MM.1S (cell line): ENCODE measurements around the gene SRRM4.

Experiments
- DNase-seq: peaks from one replicate; pipeline ENCODE4 v3.0.0-alpha.2; 2015
- H2AFZ ChIP-seq: fragments of 300-600 bp; sonication (generic); 2 replicates; pipeline ENCODE4 v1.6.0; 2016; ENCODE audit warnings: antibody characterized with exemption, low read length
- H3F3A ChIP-seq: fragments of 300-600 bp; sonication (generic); 2 replicates; pipeline ENCODE4 v1.6.1; 2016; ENCODE audit warnings: mild to moderate bottlenecking, antibody characterized with exemption, low read length, moderate library complexity, mixed read lengths; ENCODE audit not compliant: insufficient read depth
- H3K27ac ChIP-seq: fragments of 300-600 bp; sonication (generic); 2 replicates; pipeline ENCODE4 v1.5.1; 2016; ENCODE audit warnings: mild to moderate bottlenecking, low read length
- H3K27me3 ChIP-seq: fragments of 300-600 bp; sonication (generic); replicated peaks from 2 replicates; pipeline ENCODE4 v1.6.0; 2016; ENCODE audit warnings: low read length; ENCODE audit not compliant: insufficient read depth
- H3K36me3 ChIP-seq: fragments of 300-600 bp; sonication (generic); replicated peaks from 2 replicates; pipeline ENCODE4 v1.6.1; 2016; ENCODE audit warnings: mild to moderate bottlenecking, low read length, mixed read lengths; ENCODE audit not compliant: insufficient read depth
- H3K4me1 ChIP-seq: fragments of 300-600 bp; sonication (generic); 2 replicates; pipeline ENCODE4 v1.6.1; 2016; ENCODE audit warnings: low read length, mixed read lengths
- H3K4me2 ChIP-seq: fragments of 300-600 bp; sonication (generic); 2 replicates; pipeline ENCODE4 v1.6.0; 2016; ENCODE audit warnings: low read depth, low read length
- H3K4me3 ChIP-seq: fragments of 300-600 bp; sonication (generic); 2 replicates; pipeline ENCODE4 v1.5.1; 2016; ENCODE audit warnings: low read length, mixed read lengths
- H3K79me2 ChIP-seq: fragments of 300-600 bp; sonication (generic); 2 replicates; pipeline ENCODE4 v1.6.1; 2016; ENCODE audit warnings: mixed run types, low read length, mixed read lengths
- H3K9ac ChIP-seq: fragments of 300-600 bp; sonication (generic); 2 replicates; pipeline ENCODE4 v1.6.1; 2016; ENCODE audit warnings: low read length, mixed read lengths
- H3K9me2 ChIP-seq: fragments of 300-600 bp; sonication (generic); replicated peaks from 2 replicates; pipeline ENCODE4 v1.6.1; 2016; ENCODE audit warnings: mild to moderate bottlenecking, low read length, mixed read lengths; ENCODE audit not compliant: insufficient read depth
- H3K9me3 ChIP-seq: fragments of 300-600 bp; sonication (generic); replicated peaks from 2 replicates; pipeline ENCODE4 v1.6.1; 2016; ENCODE audit warnings: mild to moderate bottlenecking, low read length, mixed read lengths; ENCODE audit not compliant: insufficient read depth
- H4K20me1 ChIP-seq: fragments of 300-600 bp; sonication (generic); 2 replicates; pipeline ENCODE4 v1.6.1; 2016; ENCODE audit warnings: mild to moderate bottlenecking, low read length, moderate library complexity, mixed read lengths; ENCODE audit not compliant: insufficient read depth
- CTCF ChIP-seq: fragments of 300-600 bp; sonication (generic); IDR thresholded peaks from 2 replicates; pipeline ENCODE4 v1.5.1; 2016; ENCODE audit warnings: antibody characterized with exemption, low read length, mixed read lengths
- EZH2 ChIP-seq: fragments of 300-600 bp; sonication (generic); optimal IDR thresholded peaks from 2 replicates; pipeline ENCODE3; 2017; ENCODE audit warnings: low read depth, mild to moderate bottlenecking, antibody characterized with exemption, low read length, mixed read lengths
- EZH2phosphoT487 ChIP-seq: fragments of 300-600 bp; sonication (generic); IDR thresholded peaks from 2 replicates; pipeline ENCODE4 v1.6.1; 2018; ENCODE audit warnings: antibody characterized with exemption, low read length

Gene SRRM4

GRCh38 chr12:119060847-119061796 lies 79.8 kb downstream of the SRRM4 start:
- Histone ChIP-seq H3K9me3 (no peaks in the 10 kb centered on the region), H3K27ac (no peak overlapping the region), H3K4me1 (no peaks in the 10 kb centered on the region), H2AFZ (no peak overlapping the region), H3K4me2 (no peak overlapping the region), H3K27me3 (no peaks in the 10 kb centered on the region), H4K20me1 (no peaks in the 10 kb centered on the region), H3F3A (no peaks in the 10 kb centered on the region), H3K79me2 (no peaks in the 10 kb centered on the region), H3K9me2 (no peaks in the 10 kb centered on the region), H3K9ac (no peak overlapping the region), H3K4me3 (no peak overlapping the region), H3K36me3 (no peaks in the 10 kb centered on the region)
- DNase-seq = peak; percentile 13
- TF ChIP-seq CTCF (no peak), EZH2 (no peak), EZH2phosphoT487 (no peak)

- Histone ChIP-seq H3K4me3 (no peak overlapping the region), H3K4me2 (no peak overlapping the region), H4K20me1 (no peaks in the 10 kb centered on the region), H3K79me2 (no peaks in the 10 kb centered on the region), H3K9me2 (no peaks in the 10 kb centered on the region), H3F3A (no peaks in the 10 kb centered on the region), H3K9ac (no peak overlapping the region), H3K27me3 (no peaks in the 10 kb centered on the region), H3K27ac (no peak overlapping the region), H3K36me3 (no peaks in the 10 kb centered on the region), H2AFZ (no peak overlapping the region), H3K9me3 (no peaks in the 10 kb centered on the region), H3K4me1 (no peaks in the 10 kb centered on the region)
- no peak for DNase-seq
- no peak for TF ChIP-seq CTCF
- no peak for TF ChIP-seq EZH2phosphoT487
- TF ChIP-seq EZH2 = no peak
Measured at GRCh38 chr12:119068129-119068856, 87.0 kb downstream of the SRRM4 start.

GRCh38 chr12:119069147-119069642 lies 87.9 kb downstream of the SRRM4 start:
- Histone ChIP-seq H3K79me2 (no peaks in the 10 kb centered on the region), H3K36me3 (no peaks in the 10 kb centered on the region), H2AFZ (no peak overlapping the region), H4K20me1 (no peaks in the 10 kb centered on the region), H3K9ac (no peak overlapping the region), H3K9me2 (no peaks in the 10 kb centered on the region), H3K4me1 (no peaks in the 10 kb centered on the region), H3K4me3 (no peak overlapping the region), H3K4me2 (no peak overlapping the region), H3K9me3 (no peaks in the 10 kb centered on the region), H3K27me3 (no peaks in the 10 kb centered on the region), H3F3A (no peaks in the 10 kb centered on the region), H3K27ac (no peak overlapping the region)
- TF ChIP-seq EZH2 (no peak), EZH2phosphoT487 (no peak), CTCF (no peak)
- no peak for DNase-seq
